NCI-H1092 (cell line): Measurements from ENCODE around the gene MFGE8.
A peak's percentile ranks its signal among the peaks of the same experiment; 100 is the strongest.

Source experiments
- DNase-seq: peaks from one replicate; lab custom pipeline; 2025; lab: John Stamatoyannopoulos, UW

MFGE8 gene

GRCh38 chr15:88920186-88920891, 7.2 kb upstream of the MFGE8 start:
- no peak for DNase-seq

GRCh38 chr15:88918738-88919137, 5.6 kb upstream of the MFGE8 start:
- no peak for DNase-seq

- DNase-seq, result no peak
These were observed 4.6 kb upstream of the MFGE8 start for GRCh38 chr15:88917760-88918159.

- no peak for DNase-seq
These were observed 2.2 kb upstream of the MFGE8 start for GRCh38 chr15:88915354-88915753.

GRCh38 chr15:88913850-88914169, 631 bp upstream of the MFGE8 start:
- no peak for DNase-seq

GRCh38 chr15:88912500-88912921, 668 bp downstream of the MFGE8 start:
- no peak for DNase-seq

GRCh38 chr15:88911766-88912118, 1.4 kb downstream of the MFGE8 start:
- no peak for DNase-seq

GRCh38 chr15:88909956-88910831, 3.0 kb downstream of the MFGE8 start:
- DNase-seq, result no peak

- DNase-seq, result no peak
These were observed 4.2 kb downstream of the MFGE8 start for GRCh38 chr15:88908697-88909621.

GRCh38 chr15:88908123-88908522, 5.1 kb downstream of the MFGE8 start:
- DNase-seq, result no peak

- DNase-seq, result no peak
These were observed 6.1 kb downstream of the MFGE8 start for GRCh38 chr15:88907111-88907510.

- DNase-seq, result no peak
These were observed 6.6 kb downstream of the MFGE8 start for GRCh38 chr15:88906551-88906950.

GRCh38 chr15:88906130-88906529, 7.0 kb downstream of the MFGE8 start:
- no peak for DNase-seq

GRCh38 chr15:88905576-88905975, 7.6 kb downstream of the MFGE8 start:
- DNase-seq, result no peak

- peak; percentile 24 for DNase-seq
These were observed 8.4 kb downstream of the MFGE8 start for GRCh38 chr15:88904624-88905327.

GRCh38 chr15:88904257-88904623, 8.9 kb downstream of the MFGE8 start:
- no peak for DNase-seq

GRCh38 chr15:88902846-88903245, 10.3 kb downstream of the MFGE8 start:
- DNase-seq, result no peak

GRCh38 chr15:88902221-88902835, 10.9 kb downstream of the MFGE8 start:
- DNase-seq, result no peak

- no peak for DNase-seq
These were observed 11.5 kb downstream of the MFGE8 start for GRCh38 chr15:88901508-88902220.

- DNase-seq, result no peak
These were observed 12.2 kb downstream of the MFGE8 start for GRCh38 chr15:88900982-88901418.
